Activated naive CD8-positive, alpha-beta T cell treated with anti-CD3 and anti-CD28 coated beads, Interleukin-2, amount 50 U/mL, for 24 hours (primary cell): ENCODE results near the gene NSMCE3.

ENCODE experiments used
- ATAC-seq: fragments of 150-1000 bp; cut with Tn5 transposase; one replicate; pipeline ENCODE4 v1.10.0; 2021
- DNase-seq: peaks from one replicate; pipeline ENCODE4 v3.0.0; 2021
- H3K27ac Mint-ChIP-seq: one replicate; pipeline ENCODE4 v1.8.0; 2021; ENCODE audit warnings: mild to moderate bottlenecking, mixed read lengths
- H3K27me3 Mint-ChIP-seq: one replicate; pipeline ENCODE4 v1.8.0; 2021; ENCODE audit warnings: mixed read lengths
- H3K36me3 Mint-ChIP-seq: one replicate; pipeline ENCODE4 v1.8.0; 2021; ENCODE audit warnings: low read depth, mixed read lengths
- H3K4me1 Mint-ChIP-seq: one replicate; pipeline ENCODE4 v1.8.0; 2021; ENCODE audit warnings: mixed read lengths
- H3K4me3 Mint-ChIP-seq: one replicate; pipeline ENCODE4 v1.8.0; 2021; ENCODE audit warnings: mild to moderate bottlenecking, moderate library complexity, mixed read lengths
- H3K9me3 Mint-ChIP-seq: one replicate; pipeline ENCODE4 v1.8.0; 2021; ENCODE audit warnings: mixed read lengths

NSMCE3 gene

DNA sequence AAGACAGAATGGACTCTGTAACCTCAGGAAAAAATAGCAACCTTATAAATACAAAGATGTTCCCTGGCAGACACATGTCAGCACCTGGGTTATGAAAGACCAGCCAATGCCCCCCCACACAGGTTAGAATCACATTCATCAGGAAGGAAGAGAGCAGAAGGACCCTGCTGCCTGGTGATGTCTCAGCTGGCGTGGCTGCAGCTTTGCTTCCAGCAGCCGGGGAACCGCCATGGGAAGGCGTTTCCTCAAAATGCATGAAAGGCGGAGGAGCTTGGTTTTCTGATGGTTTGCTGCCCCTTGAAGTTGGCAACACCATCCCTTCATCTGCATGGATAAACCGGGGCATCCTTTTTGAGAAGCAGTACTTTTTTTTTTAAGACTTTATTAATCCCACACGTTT, 10.9 kb upstream of the NSMCE3 start:
- H3K36me3 Mint-ChIP-seq, result no peaks in the 10 kb centered on the region
- no peak for DNase-seq
- ATAC-seq, result no peak
- H3K27ac Mint-ChIP-seq, result no peak overlapping the region
- H3K27me3 Mint-ChIP-seq, result peaks cover 32% of the 10 kb centered on the region
- H3K4me1 Mint-ChIP-seq, result no peaks in the 10 kb centered on the region
- H3K4me3 Mint-ChIP-seq, result no peak overlapping the region
- H3K9me3 Mint-ChIP-seq, result peaks cover 5% of the 10 kb centered on the region

GRCh38 chr15:29278436-29279105, 8.9 kb upstream of the NSMCE3 start:
- H3K27ac Mint-ChIP-seq, result no peak overlapping the region
- DNase-seq, result no peak
- peaks cover 20% of the 10 kb centered on the region for H3K27me3 Mint-ChIP-seq
- no peak for ATAC-seq
- no peak overlapping the region for H3K4me3 Mint-ChIP-seq
- H3K36me3 Mint-ChIP-seq, result no peaks in the 10 kb centered on the region
- H3K9me3 Mint-ChIP-seq, result peaks cover 5% of the 10 kb centered on the region
- H3K4me1 Mint-ChIP-seq, result no peaks in the 10 kb centered on the region

DNA sequence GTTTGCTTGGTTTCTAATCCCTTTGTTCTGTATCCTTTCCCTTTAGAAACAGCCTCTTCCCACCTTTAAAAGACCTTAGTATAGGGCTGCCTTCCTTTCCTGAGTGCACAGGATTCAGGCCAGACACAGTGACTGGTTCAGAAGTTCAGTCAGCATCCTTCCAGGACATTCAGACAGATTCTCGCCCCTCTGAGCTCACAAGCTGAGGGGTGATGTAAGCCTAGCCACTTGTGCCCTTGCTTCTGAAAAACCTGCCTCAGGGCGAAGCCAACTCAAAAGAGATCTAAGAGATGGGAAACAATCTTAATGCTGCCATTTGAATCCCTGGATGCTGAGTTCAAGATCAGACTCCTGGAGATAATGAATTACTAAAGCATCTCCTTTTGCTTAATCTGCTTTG, 6.7 kb upstream of the NSMCE3 start:
- no peak overlapping the region for H3K4me3 Mint-ChIP-seq

GRCh38 chr15:29275855-29276254, 6.2 kb upstream of the NSMCE3 start:
- H3K27ac Mint-ChIP-seq, result no peak overlapping the region
- H3K27me3 Mint-ChIP-seq, result peaks cover 10% of the 10 kb centered on the region
- H3K4me3 Mint-ChIP-seq, result no peak overlapping the region
- no peaks in the 10 kb centered on the region for H3K9me3 Mint-ChIP-seq
- ATAC-seq, result no peak
- peaks cover under 1% of the 10 kb centered on the region for H3K4me1 Mint-ChIP-seq
- no peaks in the 10 kb centered on the region for H3K36me3 Mint-ChIP-seq
- DNase-seq, result no peak

More for the DNA sequence above, 6.7 kb upstream of the NSMCE3 start:
- H3K27ac Mint-ChIP-seq, result no peak overlapping the region
- peaks cover 11% of the 10 kb centered on the region for H3K27me3 Mint-ChIP-seq
- H3K9me3 Mint-ChIP-seq, result no peaks in the 10 kb centered on the region
- no peak for DNase-seq
- no peak for ATAC-seq
- H3K36me3 Mint-ChIP-seq, result no peaks in the 10 kb centered on the region
- no peaks in the 10 kb centered on the region for H3K4me1 Mint-ChIP-seq

DNA sequence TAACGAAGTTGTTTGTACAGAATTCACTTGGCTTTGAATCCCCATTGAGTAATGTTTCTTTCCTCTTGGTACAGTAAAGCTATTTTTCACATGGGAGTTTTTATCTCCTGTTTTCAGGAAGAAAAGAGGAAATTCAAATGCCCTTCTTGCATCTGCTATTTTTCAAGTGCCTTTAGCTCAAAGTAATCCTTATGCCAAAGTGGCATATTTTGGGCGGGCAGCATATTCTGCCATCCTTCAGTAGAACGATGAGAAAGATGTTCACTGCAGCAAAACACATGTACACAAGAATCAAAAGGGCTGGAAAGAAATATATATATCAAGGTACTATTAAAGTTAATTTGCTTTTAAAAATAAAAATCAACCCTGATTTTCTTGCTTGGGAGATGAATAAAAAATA, 5.3 kb upstream of the NSMCE3 start:
- no peak overlapping the region for H3K4me3 Mint-ChIP-seq
- peaks cover 10% of the 10 kb centered on the region for H3K4me1 Mint-ChIP-seq
- no peak overlapping the region for H3K27ac Mint-ChIP-seq
- no peaks in the 10 kb centered on the region for H3K36me3 Mint-ChIP-seq
- no peaks in the 10 kb centered on the region for H3K9me3 Mint-ChIP-seq
- DNase-seq, result no peak
- peaks cover 1% of the 10 kb centered on the region for H3K27me3 Mint-ChIP-seq
- ATAC-seq, result no peak

GRCh38 chr15:29272219-29272618, 2.6 kb upstream of the NSMCE3 start:
- no peak for DNase-seq
- Mint-ChIP-seq H3K36me3 (no peaks in the 10 kb centered on the region), H3K4me3 (no peak overlapping the region), H3K27me3 (no peaks in the 10 kb centered on the region), H3K9me3 (no peaks in the 10 kb centered on the region), H3K27ac (no peak overlapping the region), H3K4me1 (peaks cover 30% of the 10 kb centered on the region)
- ATAC-seq, result no peak

GRCh38 chr15:29270976-29271375, 1.4 kb upstream of the NSMCE3 start:
- H3K4me1 Mint-ChIP-seq, result peaks cover 42% of the 10 kb centered on the region
- DNase-seq, result no peak
- H3K9me3 Mint-ChIP-seq, result no peaks in the 10 kb centered on the region
- H3K27me3 Mint-ChIP-seq, result no peaks in the 10 kb centered on the region
- no peak for ATAC-seq
- no peak overlapping the region for H3K4me3 Mint-ChIP-seq
- H3K27ac Mint-ChIP-seq, result no peak overlapping the region
- no peaks in the 10 kb centered on the region for H3K36me3 Mint-ChIP-seq

GRCh38 chr15:29270169-29270955, 740 bp upstream of the NSMCE3 start:
- no peaks in the 10 kb centered on the region for H3K36me3 Mint-ChIP-seq
- no peak for DNase-seq

DNA sequence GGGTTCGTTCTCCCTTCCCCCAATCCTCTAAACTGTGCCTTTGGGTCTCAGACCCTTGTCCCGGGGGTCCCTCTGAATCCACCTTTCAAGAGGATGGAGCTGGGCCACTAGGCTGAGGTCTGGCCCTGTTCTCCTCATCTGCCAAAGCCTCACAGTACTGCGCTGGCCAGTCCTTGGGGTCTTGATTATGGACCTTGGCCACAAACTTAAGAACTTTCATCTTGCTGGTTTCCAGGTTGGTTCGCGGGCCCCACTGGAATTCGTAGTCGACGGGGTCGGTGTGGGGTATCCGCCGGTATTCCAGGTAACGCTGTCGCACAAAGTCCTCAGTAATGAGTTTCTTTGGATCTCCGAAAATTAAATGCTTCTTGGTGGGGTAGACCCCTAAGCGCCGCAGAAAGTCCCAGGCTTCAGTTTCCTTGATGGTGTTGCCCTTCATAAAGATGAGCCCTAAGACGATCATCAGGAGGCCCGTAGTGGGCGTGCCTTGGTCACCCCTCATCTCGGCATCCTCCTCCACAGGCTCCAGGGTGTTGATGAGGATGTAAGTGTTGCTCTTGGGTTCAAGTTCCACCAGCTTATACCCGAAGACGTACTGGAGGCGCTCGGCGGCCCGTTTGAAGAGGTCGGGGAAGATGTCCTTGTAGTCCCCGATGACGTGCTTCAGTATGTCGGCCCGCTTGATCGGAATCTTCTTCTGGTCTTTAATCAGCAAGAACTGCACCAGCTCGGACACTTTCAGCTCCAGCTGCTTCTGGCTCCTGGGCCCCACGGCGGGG, 727 bp downstream of the NSMCE3 start:
- ATAC-seq (peak; percentile 37), DNase-seq (peak; percentile 47)
- no peaks in the 10 kb centered on the region for H3K27me3 Mint-ChIP-seq
- H3K36me3 Mint-ChIP-seq, result no peaks in the 10 kb centered on the region
- H3K27ac Mint-ChIP-seq, result peak overlapping the region; percentile 95
- H3K4me1 Mint-ChIP-seq, result peaks cover 46% of the 10 kb centered on the region
- no peaks in the 10 kb centered on the region for H3K9me3 Mint-ChIP-seq
- H3K4me3 Mint-ChIP-seq, result peak overlapping the region; percentile 99

More at GRCh38 chr15:29270169-29270955, 740 bp upstream of the NSMCE3 start:
- H3K27me3 Mint-ChIP-seq, result no peaks in the 10 kb centered on the region
- H3K9me3 Mint-ChIP-seq, result no peaks in the 10 kb centered on the region
- H3K4me1 Mint-ChIP-seq, result peaks cover 46% of the 10 kb centered on the region
- peak overlapping the region; percentile 99 for H3K4me3 Mint-ChIP-seq
- no peak for ATAC-seq
- H3K27ac Mint-ChIP-seq, result peak overlapping the region; percentile 99

GRCh38 chr15:29266052-29266582, 3.5 kb downstream of the NSMCE3 start:
- Mint-ChIP-seq H3K36me3 (no peaks in the 10 kb centered on the region), H3K4me3 (no peak overlapping the region), H3K27me3 (no peaks in the 10 kb centered on the region), H3K27ac (no peak overlapping the region), H3K4me1 (peaks cover 53% of the 10 kb centered on the region), H3K9me3 (no peaks in the 10 kb centered on the region)
- ATAC-seq, result no peak
- DNase-seq, result no peak

GRCh38 chr15:29263289-29263688, 6.3 kb downstream of the NSMCE3 start:
- DNase-seq (no peak), ATAC-seq (no peak)
- Mint-ChIP-seq H3K36me3 (no peaks in the 10 kb centered on the region), H3K9me3 (no peaks in the 10 kb centered on the region), H3K27ac (no peak overlapping the region), H3K27me3 (no peaks in the 10 kb centered on the region), H3K4me1 (peaks cover 31% of the 10 kb centered on the region), H3K4me3 (no peak overlapping the region)

GRCh38 chr15:29262738-29263137, 6.9 kb downstream of the NSMCE3 start:
- no peak for ATAC-seq
- H3K4me3 Mint-ChIP-seq, result no peak overlapping the region
- no peaks in the 10 kb centered on the region for H3K36me3 Mint-ChIP-seq
- H3K9me3 Mint-ChIP-seq, result no peaks in the 10 kb centered on the region
- no peak overlapping the region for H3K27ac Mint-ChIP-seq
- H3K27me3 Mint-ChIP-seq, result no peaks in the 10 kb centered on the region
- DNase-seq, result no peak
- peaks cover 28% of the 10 kb centered on the region for H3K4me1 Mint-ChIP-seq

DNA sequence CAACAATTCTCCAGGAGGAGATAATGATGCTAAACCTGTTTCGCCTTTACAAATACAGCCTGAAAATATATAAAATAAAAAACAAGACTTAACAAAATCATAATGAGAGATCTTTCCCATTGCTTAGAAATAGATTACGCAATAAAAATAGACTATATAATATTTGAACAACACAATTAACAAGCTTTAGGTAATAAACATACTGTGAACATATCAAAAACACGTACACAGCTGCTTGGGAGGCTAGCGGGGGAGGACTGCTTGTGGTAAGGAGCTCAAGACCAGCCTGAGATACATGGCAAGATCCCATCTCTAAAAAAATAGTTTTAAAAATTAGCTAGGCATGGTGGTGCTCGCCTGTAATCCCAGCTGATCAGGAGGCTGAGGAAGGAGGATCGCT, 8.7 kb downstream of the NSMCE3 start:
- H3K27me3 Mint-ChIP-seq, result no peaks in the 10 kb centered on the region

GRCh38 chr15:29259233-29259632, 10.4 kb downstream of the NSMCE3 start:
- DNase-seq, result no peak
- Mint-ChIP-seq H3K27ac (no peak overlapping the region), H3K9me3 (no peaks in the 10 kb centered on the region), H3K36me3 (no peaks in the 10 kb centered on the region), H3K4me1 (peaks cover 7% of the 10 kb centered on the region), H3K4me3 (no peak overlapping the region), H3K27me3 (no peaks in the 10 kb centered on the region)
- ATAC-seq, result no peak

More for the DNA sequence above, 8.7 kb downstream of the NSMCE3 start:
- ATAC-seq (no peak), DNase-seq (no peak)
- Mint-ChIP-seq H3K27ac (no peak overlapping the region), H3K36me3 (no peaks in the 10 kb centered on the region), H3K9me3 (no peaks in the 10 kb centered on the region), H3K4me1 (peaks cover 10% of the 10 kb centered on the region), H3K4me3 (no peak overlapping the region)
